NCI-H1092 treated with DMSO at 0.1 percent for 48 hours (cell line): ENCODE measurements around the gene GPR143.

Source experiments
- DNase-seq: peaks from one replicate; lab custom pipeline; 2025; lab: John Stamatoyannopoulos, UW

Gene GPR143

DNA sequence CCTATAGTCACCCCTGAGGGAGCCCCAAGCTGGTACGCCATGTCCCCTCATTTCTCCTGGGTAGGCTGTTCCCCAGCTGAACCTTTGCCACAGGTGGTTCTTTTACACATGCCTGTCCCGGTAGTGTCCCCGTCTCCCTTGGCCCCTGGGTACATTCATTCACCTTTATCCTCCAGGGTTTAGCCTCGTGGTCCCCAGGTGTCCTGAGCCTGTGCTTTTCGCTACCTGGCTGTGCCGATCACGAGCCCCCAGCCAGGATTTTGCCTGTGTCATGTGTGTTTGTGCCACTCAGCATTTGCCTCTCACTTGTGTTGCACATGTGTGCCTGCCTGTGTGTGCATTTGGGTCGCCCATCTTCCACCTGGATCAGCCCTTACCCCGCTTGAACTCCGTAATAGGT lies 57.6 kb downstream of the GPR143 start:
- no peak for DNase-seq

DNA sequence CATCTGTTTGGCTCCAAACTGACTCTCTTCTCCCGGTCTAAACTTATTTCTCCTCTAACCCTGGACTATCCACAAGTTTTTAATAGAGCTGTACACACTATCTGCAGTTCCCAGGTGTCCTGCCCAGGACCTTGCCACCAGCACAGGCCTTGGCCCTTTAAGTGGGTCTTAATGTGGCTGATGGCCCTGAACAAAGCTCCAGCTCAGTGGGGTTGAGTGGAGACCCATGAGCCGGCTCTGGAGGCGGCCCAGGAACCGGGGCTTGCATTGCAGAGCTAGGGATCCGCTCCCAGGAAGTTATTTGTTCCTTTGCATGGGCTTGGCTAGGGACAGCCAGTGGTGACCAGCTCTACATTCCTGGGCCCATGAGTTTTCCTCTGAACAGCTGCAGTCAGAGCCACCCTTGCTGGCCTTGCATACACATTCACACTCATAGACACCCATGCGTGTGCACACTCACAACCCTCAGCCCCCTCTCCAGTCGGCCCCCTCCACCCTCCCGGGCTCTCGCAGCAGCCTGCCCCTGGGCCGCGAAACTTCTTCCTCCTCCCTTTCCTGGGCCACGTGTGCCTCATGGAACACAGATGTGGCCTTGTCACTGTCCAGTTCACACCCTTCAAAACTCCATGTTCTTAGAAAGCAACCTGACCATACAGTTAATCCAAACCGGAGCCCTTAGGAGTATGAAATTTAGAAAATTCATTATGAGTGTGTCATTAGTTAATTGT lies 58.2 kb downstream of the GPR143 start:
- no peak for DNase-seq

DNA sequence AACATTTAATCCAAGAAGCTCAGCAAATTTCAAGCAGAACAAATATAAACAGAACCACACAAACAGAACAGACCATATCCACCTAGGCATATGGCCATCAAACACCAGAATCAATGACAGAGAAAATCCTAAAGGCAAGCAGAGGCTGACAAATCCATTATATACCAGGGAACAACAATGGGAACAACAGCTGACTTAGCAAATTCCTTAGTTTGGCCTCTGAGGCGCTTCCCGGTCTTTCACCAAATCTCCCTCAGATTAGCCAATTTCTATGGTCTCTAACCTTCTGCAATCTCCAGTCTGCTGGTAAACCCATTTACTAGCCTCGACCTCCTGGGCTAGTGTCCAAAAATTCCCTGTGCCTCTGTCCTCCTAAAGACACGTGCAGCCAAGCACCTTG lies 59.2 kb downstream of the GPR143 start:
- DNase-seq: no peak

DNA sequence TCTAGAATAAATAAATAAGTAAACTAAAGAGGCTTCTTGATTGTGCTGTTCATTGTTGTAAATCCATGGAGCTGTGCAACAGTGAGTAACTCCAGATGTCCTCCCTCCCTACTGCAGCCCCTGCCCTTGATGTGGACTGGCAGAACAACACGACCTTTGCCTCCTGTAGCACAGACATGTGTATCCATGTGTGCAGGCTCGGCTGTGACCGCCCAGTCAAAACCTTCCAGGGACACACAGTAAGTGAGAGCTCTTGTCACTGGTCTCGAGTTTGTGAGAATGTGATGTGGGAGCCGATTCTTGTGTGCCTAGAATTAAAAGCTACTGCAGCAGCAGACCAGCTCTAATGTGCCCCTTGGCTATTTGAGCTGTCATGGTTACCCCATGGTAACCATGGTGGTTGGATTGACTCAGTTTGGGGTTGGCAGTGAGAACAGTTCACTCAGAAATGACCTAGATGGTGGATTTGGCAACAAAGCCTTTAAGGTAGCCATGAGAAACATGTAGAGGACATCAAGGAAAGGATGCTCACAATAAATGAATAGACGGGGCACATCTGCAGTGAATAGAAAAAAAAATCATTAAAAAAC lies 60.7 kb downstream of the GPR143 start:
- no peak for DNase-seq

DNA sequence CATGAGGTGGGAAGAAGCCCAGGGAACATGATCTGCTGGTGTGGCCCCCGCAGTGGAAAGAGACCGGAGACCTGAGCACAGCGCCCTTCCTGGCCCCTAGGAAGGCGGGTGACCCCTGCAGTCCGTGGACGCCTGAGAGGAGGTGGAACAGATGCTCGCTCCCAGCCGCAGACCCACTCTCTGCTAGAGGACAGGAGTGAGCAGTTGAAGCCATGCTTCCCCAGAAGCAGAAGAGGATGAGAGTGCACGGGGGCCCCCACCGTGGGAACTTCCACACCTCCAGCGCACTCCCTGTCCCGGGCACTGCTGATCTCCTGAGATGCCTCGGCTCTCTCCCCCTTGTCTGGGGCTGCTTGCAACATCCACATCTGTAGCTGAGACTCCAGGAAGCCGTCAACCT lies 62.2 kb downstream of the GPR143 start:
- no peak for DNase-seq

DNA sequence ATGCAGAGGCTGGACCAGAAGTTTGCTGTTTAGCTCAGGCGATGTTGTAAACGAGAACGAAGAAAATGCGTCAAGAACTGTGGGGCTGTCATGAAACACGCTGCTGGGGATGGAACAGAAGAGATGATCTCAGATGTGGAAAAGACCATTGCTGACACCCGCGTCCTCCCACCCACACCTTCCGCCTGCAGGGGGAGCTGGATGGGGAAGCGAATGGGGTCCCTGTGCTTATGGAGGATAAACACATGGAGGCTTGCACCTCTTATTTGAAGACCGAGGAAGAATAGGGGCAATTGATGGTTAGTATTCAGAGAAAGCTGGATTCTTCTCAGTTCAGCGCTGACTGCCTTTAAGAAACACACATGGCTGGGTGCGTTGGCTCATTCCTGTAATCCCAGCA lies 63.9 kb downstream of the GPR143 start:
- DNase-seq: no peak

DNA sequence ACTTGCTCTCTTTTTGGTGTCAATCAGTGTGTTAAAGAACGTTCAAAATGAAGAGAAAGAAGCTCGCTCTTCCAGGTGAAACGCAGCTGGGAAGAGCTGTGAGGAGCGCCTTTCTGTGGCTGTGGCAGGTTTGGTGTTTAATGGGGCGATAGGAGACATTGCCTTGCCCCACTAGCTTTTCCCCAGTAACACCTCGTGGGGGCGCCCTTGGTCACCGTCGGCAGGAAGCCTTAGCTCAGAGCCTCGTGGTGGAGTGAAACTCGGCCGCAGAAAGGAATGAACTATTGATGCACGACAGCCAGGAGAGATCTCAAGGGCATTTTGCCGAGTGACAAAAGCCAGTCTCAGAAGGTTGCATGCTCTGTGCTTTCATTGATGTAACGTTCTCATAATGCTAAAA lies 65.1 kb downstream of the GPR143 start:
- DNase-seq: no peak

DNA sequence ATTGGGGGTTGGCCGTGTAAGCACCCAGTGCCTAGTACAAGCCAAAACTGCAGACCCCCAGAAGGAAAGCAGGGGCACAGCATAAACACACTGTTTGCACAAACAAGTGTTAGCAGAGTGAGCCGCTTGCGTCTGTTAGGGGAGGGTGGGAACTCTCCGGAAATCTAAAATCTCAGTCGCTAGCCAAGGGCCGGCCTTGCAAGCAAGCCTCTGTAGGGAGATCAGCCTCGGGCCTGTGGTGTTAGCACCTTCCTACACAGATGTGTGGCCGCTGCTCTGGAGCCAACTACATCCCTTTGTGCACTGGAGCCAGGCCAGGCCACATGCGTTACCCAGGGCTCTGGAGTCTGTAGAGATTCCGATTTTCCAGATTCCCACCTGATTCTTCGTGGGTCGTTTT lies 67.1 kb downstream of the GPR143 start:
- no peak for DNase-seq

DNA sequence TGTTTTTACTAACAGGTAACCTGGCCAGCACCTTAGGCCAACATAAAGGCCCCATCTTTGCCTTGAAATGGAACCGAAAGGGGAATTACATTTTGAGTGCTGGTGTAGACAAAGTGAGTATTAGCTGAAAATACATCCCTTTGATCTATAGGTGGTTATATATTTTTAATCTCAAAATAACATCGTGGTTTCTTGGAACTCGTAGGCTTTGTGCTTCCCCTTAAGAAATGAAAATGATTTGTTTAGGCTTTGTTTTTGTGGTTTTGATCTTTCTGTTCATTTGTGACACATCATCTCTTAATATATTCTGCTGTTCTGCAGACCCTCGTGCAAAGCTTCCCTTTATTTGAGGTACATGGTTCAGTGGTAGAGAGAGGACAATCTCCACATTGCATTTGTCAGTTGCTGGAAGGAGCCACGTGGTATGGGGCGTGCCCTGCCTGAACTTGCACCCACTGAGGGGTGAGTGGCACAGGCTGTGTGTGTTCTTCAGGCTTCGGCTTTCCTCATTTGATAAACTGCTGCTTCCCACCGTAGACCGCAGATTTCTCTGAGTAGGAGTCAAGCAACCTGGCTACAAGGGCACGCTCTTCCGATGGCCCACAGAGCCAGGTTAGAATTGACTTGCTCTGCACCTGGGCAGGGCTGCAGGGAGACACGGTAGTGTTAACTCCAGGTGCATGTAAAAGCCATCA lies 72.2 kb downstream of the GPR143 start:
- no peak for DNase-seq

DNA sequence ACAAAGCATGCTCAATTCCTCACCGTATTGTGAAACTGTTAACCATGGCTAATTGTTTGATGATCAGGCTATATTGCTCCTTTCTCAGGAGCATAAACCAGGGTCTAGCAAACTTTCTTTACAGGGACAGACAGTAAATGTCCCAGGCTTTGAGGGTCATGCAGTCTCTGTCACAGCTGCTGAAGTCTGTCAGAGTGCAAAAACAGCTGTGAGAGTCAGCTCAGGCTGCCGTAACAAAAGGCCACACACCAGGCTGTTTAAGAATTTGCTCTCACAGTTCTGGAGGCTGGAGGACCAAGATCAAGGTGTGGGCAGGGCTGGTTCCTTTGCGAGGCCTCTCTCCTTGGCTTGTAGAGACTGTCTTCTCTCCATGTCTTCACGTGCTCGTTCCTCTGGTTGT lies 75.6 kb downstream of the GPR143 start:
- DNase-seq: no peak

DNA sequence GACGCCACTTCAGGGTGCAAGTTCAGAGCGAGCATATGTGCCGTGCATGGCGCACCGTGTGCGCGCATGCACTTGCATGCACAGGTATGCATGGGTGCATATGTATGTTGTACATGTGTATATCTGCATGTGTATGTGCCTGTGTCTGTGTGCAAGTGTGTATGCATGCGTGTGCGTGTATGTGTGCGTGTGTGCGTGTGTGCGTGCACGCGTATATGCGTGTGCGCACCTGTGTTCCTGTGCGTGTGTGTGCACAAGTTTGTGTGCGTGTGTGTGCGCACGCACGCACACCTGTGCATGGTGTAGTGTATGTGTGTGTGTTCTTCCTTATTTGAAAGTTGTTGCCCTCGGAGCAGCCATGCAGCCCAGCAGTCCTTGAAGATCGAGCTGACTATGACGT lies 76.8 kb downstream of the GPR143 start:
- no peak for DNase-seq

DNA sequence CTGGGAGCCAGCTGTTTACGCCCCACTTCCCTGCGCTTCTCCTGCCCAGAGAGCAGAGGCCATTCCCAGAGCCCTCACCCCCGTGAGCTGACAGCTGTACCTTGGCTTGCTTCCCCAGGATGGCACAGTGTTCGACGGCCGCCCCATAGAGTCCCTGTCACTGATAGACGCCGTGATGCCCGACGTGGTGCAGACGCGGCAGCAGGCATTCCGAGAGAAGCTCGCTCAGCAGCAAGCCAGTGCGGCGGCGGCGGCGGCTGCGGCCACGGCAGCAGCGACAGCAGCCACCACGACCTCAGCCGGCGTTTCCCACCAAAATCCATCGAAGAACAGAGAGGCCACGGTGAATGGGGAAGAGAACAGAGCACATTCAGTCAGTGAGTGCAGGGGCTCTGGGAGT lies 77.7 kb downstream of the GPR143 start:
- DNase-seq: no peak

DNA sequence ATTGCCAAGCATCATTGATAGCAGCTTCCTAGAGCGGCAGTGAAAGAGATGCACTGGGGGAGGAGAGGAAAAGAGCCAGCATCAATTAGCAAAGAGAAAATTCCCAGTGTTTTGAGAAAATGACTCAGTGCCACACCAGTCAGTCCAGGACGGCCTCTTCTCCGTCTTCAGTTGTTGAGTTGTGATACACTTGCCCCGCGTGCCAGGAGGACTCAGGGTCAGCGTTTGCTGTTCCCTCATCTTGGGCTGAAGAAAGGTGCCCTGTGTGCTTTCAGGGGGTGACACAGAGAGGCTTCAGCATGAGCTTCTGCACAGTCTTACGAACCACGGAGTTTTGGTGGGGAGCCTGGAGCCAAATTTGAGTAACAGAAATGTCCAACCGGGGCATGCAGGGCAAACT lies 82.3 kb downstream of the GPR143 start:
- DNase-seq: no peak

DNA sequence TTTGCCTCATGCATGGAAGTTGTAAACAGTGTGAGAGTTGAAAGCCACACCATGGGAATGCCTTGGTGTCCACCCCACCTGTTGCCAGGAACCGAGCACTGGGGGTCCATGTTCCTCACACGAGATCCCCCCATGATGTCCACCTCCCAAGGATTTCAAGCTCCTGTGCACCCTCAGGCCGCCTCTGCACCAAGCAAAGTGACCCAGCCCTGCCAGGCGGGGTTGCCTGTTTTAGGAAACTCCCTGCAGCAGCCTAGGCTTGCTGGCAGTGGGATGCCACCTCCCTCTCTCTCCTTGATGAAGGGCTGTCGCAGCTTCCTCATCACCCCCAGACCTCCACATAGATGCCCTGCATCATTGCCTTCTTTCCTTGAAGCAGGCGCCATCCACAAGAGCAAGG lies 82.8 kb downstream of the GPR143 start:
- no peak for DNase-seq

DNA sequence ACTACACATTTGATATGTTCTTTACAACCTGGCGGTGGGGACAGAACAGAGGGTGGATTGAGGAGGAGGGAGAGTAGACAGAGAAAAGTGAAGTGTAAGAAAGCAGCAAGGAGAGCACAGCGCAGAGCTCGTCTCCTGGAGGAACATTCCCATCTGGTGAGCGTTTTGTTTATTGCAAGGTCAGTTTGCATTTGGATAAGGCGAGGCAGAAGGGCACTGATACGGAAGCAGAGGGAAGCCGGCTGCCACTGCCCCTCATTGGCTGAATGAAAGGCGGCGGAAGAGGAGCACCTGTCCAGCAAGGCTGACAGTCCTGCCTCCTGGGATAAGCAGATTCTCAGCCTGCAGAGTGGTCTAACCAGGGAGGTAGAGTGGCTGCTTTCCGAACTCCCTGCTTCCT lies 83.2 kb downstream of the GPR143 start:
- peak; percentile 1 for DNase-seq

DNA sequence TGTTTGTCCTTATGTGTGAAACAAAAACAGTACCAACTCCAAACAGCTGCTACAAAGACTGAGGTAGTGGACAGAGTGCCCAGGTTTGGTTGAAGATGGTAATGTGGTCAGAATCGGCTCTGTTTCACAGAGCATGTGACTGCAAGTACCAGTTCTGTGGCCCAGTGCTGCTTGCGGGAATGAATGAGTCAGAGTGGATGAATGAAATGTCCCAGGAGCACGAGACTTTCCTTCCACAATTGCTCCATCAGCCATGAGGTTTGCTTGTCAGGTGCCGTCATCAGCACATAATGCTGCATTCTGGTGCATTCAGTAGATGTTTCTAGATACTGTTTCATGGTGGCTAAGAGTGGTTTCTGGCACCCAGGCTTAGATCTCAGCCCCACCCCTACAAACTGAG lies 84.2 kb downstream of the GPR143 start:
- DNase-seq: no peak

DNA sequence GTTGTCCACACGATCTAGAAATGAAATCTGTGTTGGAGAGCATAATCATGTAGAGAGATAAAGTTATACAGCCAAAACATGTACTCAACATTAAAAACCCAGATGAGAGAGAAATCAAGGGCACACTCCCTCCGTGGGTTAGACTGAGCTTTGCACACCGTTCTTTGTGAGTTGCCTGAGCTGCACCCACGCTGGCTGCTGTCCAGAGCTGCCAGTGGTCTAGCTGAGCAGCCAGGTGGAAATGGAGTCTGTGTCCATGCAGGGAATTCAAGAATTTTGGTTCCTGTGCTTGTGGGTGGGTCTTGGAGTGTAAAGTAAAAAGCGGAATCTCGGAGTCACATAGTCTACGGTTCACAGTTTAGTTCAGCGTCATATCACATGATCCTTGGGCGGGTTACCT lies 84.6 kb downstream of the GPR143 start:
- no peak for DNase-seq

DNA sequence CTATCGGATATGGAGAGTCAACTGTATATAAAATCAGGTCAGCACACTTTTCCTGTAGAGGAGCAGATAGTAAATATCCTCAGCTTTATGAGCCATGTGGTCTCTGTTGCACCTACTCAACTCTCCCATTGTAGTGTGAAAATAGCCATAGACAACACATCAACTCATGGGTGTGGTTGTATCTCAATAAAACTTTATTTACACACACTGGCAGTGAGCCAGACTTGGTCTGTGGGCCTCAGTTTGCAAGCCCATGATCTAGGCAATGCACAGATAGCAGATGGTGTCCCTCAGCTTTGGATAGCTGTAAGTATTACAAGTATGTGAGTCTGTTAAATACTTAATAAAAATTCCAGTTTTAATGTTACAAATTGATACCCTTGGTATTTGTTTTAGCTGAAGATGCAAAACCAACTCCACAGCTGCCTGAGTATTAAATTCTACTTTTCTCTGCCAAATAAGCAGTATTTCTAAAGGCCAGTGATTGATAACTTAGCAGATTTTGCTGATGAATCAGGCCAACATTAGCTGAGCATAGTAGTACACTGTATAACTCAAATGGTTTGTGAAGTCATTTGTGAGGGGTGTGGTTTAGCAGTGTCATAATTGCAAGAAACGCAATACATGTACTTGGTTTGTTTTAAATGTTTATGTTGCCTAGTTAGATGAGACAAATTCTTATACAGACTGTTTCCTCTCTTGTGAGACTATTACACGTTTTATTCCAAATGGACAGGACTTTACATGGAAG lies 87.3 kb downstream of the GPR143 start:
- no peak for DNase-seq

DNA sequence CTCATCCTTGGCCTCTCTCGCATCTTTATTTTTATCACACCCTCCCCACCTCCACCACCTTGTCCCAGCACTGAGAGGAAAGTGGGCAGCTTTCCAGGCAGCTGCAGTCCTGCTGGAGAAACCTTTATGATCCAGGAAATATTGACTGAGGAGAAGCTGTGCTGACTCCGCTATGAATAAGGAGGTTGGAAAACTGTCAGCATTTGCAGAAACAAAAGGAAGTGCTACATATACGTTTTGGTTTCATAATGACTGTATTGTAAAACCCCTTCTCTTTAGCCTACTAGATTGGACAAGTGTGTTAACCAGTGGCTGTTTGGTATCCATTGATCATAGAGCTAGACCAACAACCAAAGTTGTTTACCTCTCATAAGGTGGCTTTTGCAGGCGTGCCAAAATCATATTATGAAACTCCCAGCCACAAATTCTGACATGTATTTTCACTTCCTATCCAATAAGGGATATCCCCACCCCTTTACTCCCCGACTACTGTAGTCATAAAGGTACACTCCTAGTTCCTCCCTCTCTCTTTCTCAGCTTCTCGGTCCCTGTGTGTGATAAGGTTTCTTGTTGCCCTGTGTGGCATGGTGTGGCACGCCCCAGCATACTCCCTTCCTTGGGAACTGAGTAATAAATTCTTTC lies 88.4 kb downstream of the GPR143 start:
- DNase-seq: peak; percentile 29

DNA sequence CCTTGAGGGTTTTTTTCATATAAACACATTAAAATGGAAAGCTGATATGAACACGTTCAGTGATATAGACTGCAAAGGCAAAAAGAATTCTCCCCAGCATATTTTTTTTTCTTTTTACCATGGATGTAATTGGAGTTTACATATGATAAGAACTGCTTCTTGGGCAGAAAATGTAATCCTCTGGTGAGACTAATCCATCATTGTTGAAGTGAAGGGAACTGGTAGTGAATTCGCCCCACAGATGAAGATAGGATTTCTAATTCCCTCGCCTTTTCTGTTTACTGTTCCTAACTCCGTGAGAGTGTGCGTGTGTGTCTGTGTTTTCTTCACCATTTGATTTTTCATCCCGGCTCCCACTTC lies 88.9 kb downstream of the GPR143 start:
- peak; percentile 23 for DNase-seq

DNA sequence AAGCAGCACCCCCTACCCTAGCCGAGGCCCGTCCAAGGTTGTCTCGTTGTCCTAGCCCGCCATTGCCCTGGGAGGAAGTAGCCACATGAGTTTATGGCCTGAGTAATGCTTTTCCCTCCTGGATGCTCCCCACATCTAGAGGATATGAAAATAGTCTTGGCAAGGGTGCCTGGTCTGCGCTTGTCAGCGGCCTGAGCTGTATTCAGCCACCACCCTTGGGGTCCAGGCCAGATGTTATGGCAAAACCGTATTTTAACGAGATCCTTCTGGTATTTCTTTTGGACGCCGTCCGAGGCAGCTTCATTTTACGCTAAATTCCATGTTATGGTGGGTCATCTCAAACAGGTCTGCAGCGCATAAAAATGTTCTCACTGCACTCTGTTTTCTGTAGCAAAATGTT lies 89.3 kb downstream of the GPR143 start:
- DNase-seq: no peak
